Panc1 (cell line): ENCODE measurements around the gene ZFX. TPM values are rescaled to one million over a fixed set of nuclear protein-coding genes. Genes with fewer than 3 reads are reported as not detected.

Source experiments
- ATAC-seq: fragments of 200-7000 bp; cut with Tn5 transposase; 2 replicates; pipeline ENCODE4 v1.9.1; 2020; ENCODE audit warnings: mild to moderate bottlenecking, moderate library complexity
- BruUV-seq: library from RNA; stranded (reverse); fragments of 400-500 nt; replicated peaks from 2 replicates; lab custom pipeline; 2021; lab: Mats Ljungman, UMichigan
- CTCF ChIA-PET: fragments of 300-600 bp; sonication (Branson Sonifier 250); formaldehyde crosslinking; loops from one replicate; lab custom pipeline; 2022; ENCODE audit warnings: antibody characterized with exemption; lab: Charles Lee
- POLR2A ChIA-PET: fragments of 300-600 bp; sonication (Branson Sonifier 250); formaldehyde crosslinking; loops from one replicate; lab custom pipeline; 2022; ENCODE audit warnings: antibody characterized with exemption; lab: Charles Lee
- DNase-seq: peaks from one replicate; pipeline ENCODE4 v3.0.0-alpha.2; 2010; ENCODE audit warnings: low read depth, low spot score
- H3K27ac ChIP-seq: 2 replicates; pipeline ENCODE4 v1.5.1; 2011; ENCODE audit warnings: mild to moderate bottlenecking, low read length, inconsistent platforms
- H3K27me3 ChIP-seq: fragments of 200-500 bp; sonication (Bioruptor generic); 2 replicates; pipeline ENCODE4 v1.6.0; 2014; ENCODE audit warnings: low read length, inconsistent platforms; ENCODE audit not compliant: control insufficient read depth, insufficient read depth
- H3K36me3 ChIP-seq: fragments of 200-500 bp; sonication (Bioruptor generic); 2 replicates; pipeline ENCODE4 v1.5.1; 2014; ENCODE audit warnings: inconsistent platforms, mild to moderate bottlenecking, low read length, moderate library complexity; ENCODE audit not compliant: control insufficient read depth, insufficient read depth
- H3K4me1 ChIP-seq: 2 replicates; pipeline ENCODE4 v1.5.1; 2011; ENCODE audit warnings: inconsistent platforms, mild to moderate bottlenecking, low read length, moderate library complexity; ENCODE audit not compliant: control insufficient read depth, insufficient read depth
- H3K4me3 ChIP-seq, 2 experiments: 2 replicates each; pipeline ENCODE4 v1.5.1; 2011 to 2012; ENCODE audit warnings: low read depth in 2 of 2, low read length in 2 of 2, mild to moderate bottlenecking in 2 of 2, inconsistent platforms in 1 of 2, moderate library complexity in 1 of 2
- H3K9me3 ChIP-seq: fragments of 200-500 bp; sonication (Bioruptor generic); 2 replicates; pipeline ENCODE4 v1.5.1; 2014; ENCODE audit warnings: low read depth, mild to moderate bottlenecking, inconsistent platforms, low read length, moderate library complexity; ENCODE audit not compliant: control insufficient read depth, insufficient read depth
- CTCF ChIP-seq: fragments of 450-650 bp; IDR thresholded peaks from 2 replicates; pipeline ENCODE4 v1.5.1; 2017; ENCODE audit warnings: mild to moderate bottlenecking
- POLR2AphosphoS5 ChIP-seq: IDR thresholded peaks from 2 replicates; pipeline ENCODE4 v1.6.1; 2012; ENCODE audit warnings: mild to moderate bottlenecking, low read depth, low read length, moderate library complexity
- REST ChIP-seq, 2 experiments: IDR thresholded peaks; 2 replicates each; pipeline ENCODE4 v1.6.1; 2011 to 2012; ENCODE audit warnings: low read depth in 2 of 2, control low read depth in 1 of 2, low read length in 1 of 2, mild to moderate bottlenecking in 1 of 2, moderate library complexity in 1 of 2; ENCODE audit not compliant: insufficient read depth in 1 of 2
- SIN3A ChIP-seq: IDR thresholded peaks from 2 replicates; pipeline ENCODE4 v1.6.1; 2012; ENCODE audit warnings: low read depth, mild to moderate bottlenecking, low read length, moderate library complexity, borderline replicate concordance; ENCODE audit not compliant: insufficient read depth
- TCF7L2 ChIP-seq: IDR thresholded peaks from 2 replicates; pipeline ENCODE4 v1.6.1; 2011; ENCODE audit warnings: mild to moderate bottlenecking, low read depth, low read length, inconsistent platforms
- in situ Hi-C: cut with HindIII; loops from 2 replicates; pipeline ENCODE4 v1.10.0; 2016; ENCODE audit warnings: low sequenced_read_pairs, low pct_unique_long_range_greater_than_20kb
- intact Hi-C: fragments of 100-400 bp; cut with micrococcal nuclease; formaldehyde crosslinking; loops from one replicate; pipeline ENCODE4 v1.10.0; 2022; ENCODE audit not compliant: unreplicated experiment
- total RNA-seq: library from RNA; stranded (reverse); gene quantifications from one replicate; pipeline ENCODE4 v1.2.1, GENCODE V29; 2021; ENCODE audit not compliant: unreplicated experiment

ZFX gene
- total RNA-seq, 1 experiment from 2014 or later: 38.7 TPM

- intact Hi-C loops (no loop called here), in situ Hi-C loops (no loop called here)
- ATAC-seq: no peak
- Histone ChIP-seq H3K4me3 (no peak overlapping the region), H3K27ac (no peak overlapping the region), H3K27me3 (no peaks in the 10 kb centered on the region), H3K36me3 (no peaks in the 10 kb centered on the region), H3K9me3 (no peaks in the 10 kb centered on the region), H3K4me1 (no peaks in the 10 kb centered on the region)
- no peak for DNase-seq
- no TSS peak for BruUV-seq
- CTCF ChIA-PET: no interaction called here
- TF ChIP-seq POLR2AphosphoS5: no peak
- no peak for TF ChIP-seq SIN3A
- TF ChIP-seq REST (IDR thresholded peaks at IDR 0.05; ENCODE audit: insufficient read depth in 1 of 2, low read depth in 2 of 2, low read length in 1 of 2): no peak
- no peak for TF ChIP-seq TCF7L2
- TF ChIP-seq CTCF: no peak
- POLR2A ChIA-PET: no interaction called here
Measured at GRCh38 chrX:24228596-24228995, 79.1 kb downstream of the ZFX start.

- CTCF ChIA-PET: no interaction called here
- ATAC-seq (no peak), DNase-seq (no peak)
- H3K27me3 ChIP-seq: no peaks in the 10 kb centered on the region
- no TSS peak for BruUV-seq
- H3K9me3 ChIP-seq: no peaks in the 10 kb centered on the region
- H3K36me3 ChIP-seq: no peaks in the 10 kb centered on the region
- intact Hi-C loops: no loop called here
- no peaks in the 10 kb centered on the region for H3K4me1 ChIP-seq
- no peak overlapping the region for H3K27ac ChIP-seq
- TF ChIP-seq TCF7L2: no peak
- TF ChIP-seq SIN3A: no peak
- TF ChIP-seq REST (IDR thresholded peaks at IDR 0.05; ENCODE audit: insufficient read depth in 1 of 2, low read depth in 2 of 2, low read length in 1 of 2): no peak
- TF ChIP-seq POLR2AphosphoS5: no peak
- H3K4me3 ChIP-seq: no peak overlapping the region
- in situ Hi-C loops: no loop called here
- POLR2A ChIA-PET: no interaction called here
Measured at GRCh38 chrX:24229400-24229879, 79.9 kb downstream of the ZFX start.
